ENCODE measurements around the gene GPR78.

DNA sequence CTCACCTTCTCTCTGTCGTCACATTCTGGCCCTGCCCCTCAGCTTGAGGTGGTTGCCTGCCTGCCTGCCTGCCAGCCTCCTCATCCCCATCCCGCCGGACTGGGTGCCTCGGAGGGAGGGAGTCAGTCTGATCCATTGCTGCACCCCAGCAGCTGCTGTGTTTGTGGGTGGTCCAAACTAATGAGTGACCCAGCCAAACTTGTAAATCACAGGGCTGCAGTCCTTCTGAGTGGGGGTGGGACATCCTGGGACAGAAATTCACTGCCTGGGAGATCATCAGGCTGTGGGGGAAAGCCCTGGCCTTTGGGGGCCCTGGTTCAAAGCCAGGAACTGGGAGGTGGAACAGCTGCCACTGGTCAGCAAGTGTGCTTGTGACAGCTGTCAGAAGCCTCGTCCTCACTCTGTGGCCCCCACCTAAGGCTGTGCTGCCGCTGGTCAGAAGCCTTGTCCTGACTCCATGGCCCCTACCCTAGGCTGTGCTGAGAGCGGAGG, 5.6 kb downstream of the GPR78 start:
- no peak for TF ChIP-seq POLR2A (IDR thresholded peaks at IDR 0.05; ENCODE audit: low read length)
- TF ChIP-seq GATA1 (IDR thresholded peaks at IDR 0.05; ENCODE audit: low read depth, low read length), result no peak
